ENCODE results near the gene RNF17.
"Not testable (repeated sequence)": the region's sequence is repeated elsewhere in the genome, so short reads cannot be mapped to it uniquely, and the experiment has no call there.

The RNF17 gene, protein sequence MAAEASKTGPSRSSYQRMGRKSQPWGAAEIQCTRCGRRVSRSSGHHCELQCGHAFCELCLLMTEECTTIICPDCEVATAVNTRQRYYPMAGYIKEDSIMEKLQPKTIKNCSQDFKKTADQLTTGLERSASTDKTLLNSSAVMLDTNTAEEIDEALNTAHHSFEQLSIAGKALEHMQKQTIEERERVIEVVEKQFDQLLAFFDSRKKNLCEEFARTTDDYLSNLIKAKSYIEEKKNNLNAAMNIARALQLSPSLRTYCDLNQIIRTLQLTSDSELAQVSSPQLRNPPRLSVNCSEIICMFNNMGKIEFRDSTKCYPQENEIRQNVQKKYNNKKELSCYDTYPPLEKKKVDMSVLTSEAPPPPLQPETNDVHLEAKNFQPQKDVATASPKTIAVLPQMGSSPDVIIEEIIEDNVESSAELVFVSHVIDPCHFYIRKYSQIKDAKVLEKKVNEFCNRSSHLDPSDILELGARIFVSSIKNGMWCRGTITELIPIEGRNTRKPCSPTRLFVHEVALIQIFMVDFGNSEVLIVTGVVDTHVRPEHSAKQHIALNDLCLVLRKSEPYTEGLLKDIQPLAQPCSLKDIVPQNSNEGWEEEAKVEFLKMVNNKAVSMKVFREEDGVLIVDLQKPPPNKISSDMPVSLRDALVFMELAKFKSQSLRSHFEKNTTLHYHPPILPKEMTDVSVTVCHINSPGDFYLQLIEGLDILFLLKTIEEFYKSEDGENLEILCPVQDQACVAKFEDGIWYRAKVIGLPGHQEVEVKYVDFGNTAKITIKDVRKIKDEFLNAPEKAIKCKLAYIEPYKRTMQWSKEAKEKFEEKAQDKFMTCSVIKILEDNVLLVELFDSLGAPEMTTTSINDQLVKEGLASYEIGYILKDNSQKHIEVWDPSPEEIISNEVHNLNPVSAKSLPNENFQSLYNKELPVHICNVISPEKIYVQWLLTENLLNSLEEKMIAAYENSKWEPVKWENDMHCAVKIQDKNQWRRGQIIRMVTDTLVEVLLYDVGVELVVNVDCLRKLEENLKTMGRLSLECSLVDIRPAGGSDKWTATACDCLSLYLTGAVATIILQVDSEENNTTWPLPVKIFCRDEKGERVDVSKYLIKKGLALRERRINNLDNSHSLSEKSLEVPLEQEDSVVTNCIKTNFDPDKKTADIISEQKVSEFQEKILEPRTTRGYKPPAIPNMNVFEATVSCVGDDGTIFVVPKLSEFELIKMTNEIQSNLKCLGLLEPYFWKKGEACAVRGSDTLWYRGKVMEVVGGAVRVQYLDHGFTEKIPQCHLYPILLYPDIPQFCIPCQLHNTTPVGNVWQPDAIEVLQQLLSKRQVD (N-terminal part only)

DNA sequence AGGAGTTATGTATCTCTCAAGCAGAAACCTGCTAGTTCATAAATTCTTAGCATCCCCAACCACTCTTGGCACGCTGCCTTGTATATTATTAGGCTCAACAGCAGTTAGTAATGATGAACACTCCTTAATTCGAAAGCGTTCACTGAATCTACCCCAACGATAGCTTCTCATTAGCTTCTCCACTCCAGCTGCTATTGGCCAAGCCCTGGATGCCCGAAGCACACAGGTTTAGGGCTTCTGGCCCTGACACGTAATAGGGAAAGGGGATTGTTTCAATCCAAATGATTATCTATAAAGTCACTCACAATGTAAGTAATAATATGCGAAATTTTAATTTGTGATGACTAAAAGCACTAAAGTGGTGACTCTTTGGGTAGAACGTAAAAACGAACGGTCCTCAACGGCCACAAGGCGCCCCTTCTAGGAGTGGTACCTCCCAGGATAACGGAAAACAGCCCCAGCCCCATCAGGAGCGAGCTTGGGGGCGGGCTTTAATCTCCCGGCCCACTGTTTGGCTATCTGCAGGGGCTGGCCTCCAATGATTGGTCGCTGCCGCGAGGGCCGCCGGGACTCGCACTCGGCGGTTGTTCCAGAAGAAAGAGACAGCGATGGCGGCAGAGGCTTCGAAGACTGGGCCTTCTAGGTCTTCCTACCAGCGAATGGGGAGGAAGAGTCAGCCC, at the start of gene RNF17:
TSS of gene RNF17 (plus strand) at position 574 of the 680 bp plus-strand sequence. CDS start at position 609, 35 bp downstream.
- DNase-seq: no peak

DNA sequence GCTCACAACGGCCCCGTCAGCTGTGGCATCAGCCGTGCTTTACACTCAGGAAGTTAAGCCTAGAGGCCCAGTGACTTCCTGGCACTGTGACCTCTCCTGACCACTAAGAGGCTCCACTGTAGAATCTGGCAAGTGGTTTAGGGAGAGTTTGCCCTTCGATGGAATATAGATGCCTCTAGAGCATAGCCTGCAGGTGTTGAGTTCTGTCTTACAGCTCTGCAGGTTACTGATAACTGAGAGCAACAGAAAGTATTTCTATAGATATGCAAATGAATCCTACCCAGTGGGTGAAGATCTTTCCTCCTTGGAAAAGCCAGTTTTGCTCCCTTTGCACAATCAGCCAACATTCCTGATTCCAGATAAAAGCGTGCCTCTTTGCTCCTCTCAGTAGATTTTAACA, 48.0 kb upstream of the RNF17 start:
- DNase-seq: no peak

DNA sequence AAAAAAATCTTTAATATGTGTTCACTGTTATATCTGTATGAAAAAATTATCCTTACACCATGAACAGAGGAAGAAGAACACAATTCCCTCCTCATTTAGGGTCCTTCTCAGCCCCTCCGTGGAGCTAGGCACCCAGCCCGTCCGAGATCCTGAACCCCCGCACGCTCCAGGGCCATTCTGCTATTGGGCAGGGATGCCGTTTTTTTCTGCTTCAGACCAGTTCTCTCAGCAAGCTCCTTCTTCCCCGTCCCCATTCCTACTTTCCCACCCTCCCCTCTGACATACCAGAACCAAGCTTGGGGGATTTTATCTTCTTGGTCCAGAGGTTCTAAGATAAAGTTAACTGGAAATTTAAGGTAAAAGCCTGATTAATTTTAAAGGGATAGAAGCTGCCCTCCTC, 47.5 kb upstream of the RNF17 start:
- no peak for DNase-seq

DNA sequence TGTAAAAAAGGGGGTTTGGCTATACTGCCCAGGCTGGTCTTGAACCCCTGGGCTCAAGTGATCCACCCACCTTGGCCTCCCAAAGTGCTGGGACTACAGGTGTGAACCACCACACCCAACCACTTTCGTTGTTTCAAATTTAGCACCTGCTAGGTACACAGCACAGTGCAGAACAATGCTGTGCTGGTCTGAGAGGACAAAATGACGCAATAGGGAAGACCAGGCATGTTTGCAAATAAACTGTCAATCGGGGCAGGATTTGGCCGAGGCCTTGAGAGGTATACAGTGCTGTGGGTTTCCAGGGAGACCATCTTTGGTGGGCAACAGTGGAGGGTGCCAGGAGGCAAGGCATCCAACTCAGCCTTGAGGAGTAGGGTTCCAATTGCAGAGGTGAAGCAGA, 46.8 kb upstream of the RNF17 start:
- DNase-seq: no peak

DNA sequence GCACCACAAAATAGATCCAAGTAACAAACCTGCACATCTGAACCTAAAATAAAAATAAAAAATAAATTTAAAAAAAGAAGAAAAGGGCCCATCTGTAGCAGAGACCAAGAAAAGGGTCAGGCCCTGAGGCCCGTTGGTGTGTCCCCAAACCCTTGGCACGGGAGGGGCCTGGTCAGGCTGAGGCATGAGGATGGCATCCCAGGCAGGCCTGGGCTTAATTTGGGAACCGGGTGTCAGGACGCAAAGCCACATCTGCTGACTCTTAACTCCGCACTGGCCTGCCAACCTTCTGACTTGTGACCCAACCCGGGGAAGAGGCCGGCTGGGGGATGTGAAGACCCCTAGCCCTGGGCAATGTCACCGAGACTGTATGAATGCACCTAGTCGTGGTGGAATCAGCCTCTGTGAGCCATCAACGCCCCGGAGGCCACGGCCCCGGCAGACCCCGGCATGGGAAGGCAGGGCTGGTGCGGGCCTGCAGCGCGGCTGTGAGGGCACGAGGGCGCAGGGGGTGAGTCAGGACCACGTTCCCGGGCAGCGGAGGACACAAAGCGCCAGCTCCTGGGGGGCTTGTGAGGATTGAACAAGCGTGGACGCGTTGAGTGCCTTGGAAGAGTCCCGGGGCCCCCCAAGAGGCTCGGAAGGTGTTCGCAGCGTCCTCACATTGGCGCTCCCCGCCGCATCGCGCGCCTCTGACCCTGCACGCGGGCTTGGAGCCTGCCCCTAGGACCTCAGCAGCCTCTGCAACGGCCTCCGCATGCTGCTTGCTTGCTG, 45.6 kb upstream of the RNF17 start:
- DNase-seq: no peak

DNA sequence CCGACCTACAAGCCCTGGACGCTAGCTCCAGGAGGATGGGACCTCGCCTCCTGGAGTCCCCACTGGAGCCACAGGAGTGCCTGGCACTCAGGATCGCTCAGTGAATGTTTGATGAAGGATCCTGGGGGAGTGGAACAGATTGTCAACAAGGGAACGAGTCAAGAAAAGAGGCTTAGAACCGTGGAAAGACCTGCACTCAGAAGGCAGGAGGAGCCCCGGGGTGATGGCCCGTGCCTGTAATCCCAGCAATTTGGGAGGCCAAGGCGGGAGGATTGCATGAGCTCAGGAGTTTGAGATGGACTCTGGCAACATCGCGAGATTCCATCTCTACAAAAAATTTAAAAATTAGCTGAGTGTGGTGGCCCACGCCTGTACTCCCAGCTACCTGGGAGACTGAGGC, 44.8 kb upstream of the RNF17 start:
- DNase-seq: no peak

DNA sequence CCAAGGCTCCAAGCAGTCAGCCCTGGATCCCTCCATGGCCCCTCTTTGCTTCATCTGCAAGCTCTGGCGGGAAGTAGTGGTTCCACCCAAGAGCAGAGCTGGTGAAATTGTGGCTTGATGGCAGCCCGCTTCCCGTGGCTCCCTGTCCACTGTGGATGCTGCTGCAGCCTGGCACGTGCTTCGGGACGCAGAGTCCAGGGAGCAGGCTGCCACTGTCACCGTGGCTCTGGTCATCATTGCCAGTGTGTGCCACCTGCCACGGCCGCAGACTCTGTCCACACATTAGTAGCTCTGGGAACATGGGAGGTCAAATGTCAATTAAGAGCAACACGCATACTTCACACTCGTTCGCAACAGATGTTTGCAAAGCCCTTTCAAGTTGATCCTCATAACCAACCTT, 40.8 kb upstream of the RNF17 start:
- no peak for DNase-seq

DNA sequence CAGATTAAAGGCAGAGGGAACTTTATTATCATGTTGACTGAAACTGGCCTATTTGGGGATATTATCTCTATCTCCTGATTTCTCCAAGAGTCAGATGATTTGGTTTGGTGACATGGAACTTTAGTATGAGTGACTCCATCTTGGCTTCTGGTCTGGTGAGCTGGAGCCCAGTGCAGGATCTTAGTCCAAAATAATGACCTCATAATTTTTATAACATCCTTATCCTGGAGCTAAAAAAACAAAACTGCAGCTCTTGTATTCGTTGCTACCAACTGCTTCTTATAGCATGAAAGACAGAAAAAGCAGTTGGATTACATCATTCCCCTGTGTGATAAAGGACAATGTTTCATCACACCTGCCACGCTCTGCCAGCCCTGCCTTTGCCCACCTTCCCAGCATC, 39.3 kb upstream of the RNF17 start:
- DNase-seq: no peak

DNA sequence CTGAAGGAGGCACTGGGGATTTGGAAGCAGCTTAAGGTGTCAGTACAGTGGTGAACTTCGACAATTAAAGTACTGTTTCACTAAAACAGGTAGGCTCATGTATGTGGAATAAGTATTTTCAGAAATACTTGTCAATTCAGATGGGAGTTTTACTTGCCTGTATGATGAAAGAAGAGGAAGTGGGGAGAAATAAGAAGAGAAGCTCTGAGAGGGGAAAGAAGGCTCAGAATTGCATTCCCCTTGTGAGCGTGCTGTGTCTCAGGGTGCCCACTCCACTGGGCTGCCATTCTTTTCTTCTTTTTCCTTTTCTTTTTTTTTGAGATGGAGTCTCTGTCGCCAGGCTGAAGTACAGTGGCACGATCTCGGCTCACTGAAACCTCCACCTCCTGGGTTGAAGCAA, 38.6 kb upstream of the RNF17 start:
- no peak for DNase-seq

DNA sequence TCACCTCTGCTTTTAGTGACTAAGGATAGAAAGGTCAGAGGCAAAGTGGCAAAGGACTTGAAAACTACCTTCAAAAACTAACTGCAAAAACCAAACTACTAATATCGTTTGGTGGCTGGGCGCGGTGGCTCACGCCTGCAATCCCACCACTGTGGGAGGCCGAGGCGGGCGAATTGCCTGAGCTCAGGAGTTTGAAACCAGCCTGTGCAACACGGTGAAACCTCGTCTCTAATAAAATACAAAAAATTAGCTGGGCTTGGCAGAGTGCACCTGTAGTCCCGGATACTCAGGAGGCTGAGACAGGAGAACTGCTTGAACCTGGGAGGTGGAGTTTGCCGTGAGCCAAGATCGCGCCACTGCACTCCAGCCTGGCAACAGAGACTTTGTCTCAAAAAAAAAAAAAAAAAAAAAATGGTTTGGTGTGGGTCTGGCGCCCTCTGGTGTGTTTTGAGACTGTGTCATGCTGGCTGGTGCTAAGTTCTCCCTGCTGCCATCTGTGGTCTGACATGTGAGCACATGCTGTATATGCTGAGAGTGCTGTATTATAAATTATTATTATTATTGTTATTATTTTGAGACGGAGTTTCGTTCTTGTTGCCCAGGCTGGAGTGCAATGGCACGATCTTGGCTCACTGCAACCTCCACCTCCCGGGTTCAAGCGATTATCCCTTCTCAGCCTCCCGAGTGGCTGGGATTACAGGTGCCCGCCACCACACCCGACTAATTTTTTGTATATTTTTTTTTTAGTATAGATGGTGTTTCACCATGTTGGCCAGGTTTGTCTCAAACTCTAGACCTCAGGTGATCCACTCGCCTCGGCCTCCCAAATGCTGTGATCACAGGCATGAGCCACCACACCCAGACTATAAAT, 36.0 kb upstream of the RNF17 start:
- peak; percentile 36 for DNase-seq

DNA sequence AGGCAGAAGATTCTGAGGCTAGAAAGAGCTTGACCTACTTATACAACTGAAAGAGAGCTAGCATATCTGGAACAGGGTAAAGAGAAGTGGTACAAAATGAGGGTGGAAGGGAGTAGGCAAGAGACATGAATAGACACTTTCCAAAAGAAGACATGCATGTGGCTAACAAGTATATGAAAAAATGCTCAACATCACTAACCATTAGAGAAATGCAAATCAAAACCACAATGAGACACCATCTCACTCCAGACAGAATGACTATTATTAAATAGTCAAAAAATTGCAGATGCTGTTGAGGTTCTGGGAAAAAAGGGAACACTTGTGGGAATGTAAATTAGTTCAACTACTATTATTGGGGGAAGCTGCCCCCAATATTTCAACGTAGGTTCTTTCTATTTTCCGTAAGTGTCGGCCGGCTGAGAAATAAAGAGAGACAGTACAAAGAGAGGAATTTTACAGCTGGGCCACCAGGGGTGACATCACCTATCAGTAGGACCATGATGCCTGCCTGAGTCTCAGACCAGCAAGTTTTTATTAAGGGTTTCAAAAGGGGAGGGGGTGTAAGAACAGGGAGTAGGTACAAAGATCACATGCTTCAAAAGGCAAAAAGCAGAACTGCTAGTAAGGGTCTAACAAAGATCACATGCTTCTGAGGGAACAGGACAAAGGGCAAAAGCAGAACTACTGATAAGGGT, 32.9 kb upstream of the RNF17 start:
- not testable (repeated sequence) for DNase-seq

DNA sequence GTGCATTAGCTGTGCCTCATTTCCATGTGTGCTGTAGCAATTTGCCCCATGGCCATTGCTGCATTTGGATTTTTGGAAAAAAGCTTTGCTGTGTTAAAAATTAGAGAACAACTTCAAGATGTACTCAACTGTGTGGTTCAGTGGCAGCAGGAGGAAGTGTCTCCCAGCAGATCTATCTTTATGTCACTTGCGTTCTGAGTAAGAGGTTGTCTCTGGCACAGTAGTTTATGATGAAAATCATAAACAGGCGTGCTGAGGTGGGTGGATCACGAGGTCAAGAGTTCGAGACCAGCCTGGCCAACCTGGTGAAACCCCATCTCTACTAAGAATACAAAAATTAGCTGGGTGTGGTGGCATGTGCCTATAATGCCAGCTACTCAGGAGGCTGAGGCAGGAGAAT, 29.0 kb upstream of the RNF17 start:
- DNase-seq: no peak

DNA sequence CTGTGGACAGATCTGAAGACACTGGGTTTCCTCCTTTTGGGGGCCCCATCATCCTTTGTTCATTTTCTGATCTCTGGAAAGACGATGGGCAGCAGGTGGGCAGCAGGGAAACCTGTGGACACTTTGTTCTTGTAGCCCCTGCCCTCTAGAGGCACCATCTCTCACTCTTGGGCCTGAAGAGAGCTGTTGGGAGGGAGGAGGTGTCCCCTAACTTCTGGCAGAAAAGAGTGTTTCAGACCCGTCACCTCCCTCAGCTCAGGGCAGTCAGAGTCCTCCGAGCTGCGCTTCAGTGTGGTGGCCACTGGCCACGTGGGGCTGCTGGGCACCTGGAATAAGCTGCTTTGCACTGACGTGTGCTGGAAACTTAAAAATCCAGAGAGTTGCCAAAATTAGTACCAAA, 26.9 kb upstream of the RNF17 start:
- no peak for DNase-seq

DNA sequence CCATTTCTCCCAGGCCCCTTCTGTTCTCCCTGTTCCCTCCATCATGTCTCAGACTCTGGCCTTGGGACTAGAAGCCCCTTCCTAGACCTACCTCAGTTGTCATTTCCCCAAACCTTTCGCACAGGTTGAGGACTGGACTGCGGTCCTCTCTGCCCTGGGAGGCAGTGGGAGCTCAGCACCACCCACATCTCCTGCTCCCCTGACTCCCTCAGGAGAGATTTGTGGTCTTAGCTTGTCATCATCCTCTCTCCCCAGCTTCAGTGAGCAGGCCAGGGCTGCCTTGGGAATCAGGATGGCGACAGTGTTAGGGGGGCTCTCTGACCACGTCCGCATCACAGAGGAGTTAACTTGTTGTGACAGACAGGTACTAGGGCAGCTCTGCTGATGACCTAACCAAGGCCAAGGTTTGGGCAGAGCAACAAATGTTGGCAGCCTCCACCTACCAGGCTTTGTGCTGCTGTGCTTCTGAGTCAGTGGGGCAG, 25.6 kb upstream of the RNF17 start:
- no peak for DNase-seq

DNA sequence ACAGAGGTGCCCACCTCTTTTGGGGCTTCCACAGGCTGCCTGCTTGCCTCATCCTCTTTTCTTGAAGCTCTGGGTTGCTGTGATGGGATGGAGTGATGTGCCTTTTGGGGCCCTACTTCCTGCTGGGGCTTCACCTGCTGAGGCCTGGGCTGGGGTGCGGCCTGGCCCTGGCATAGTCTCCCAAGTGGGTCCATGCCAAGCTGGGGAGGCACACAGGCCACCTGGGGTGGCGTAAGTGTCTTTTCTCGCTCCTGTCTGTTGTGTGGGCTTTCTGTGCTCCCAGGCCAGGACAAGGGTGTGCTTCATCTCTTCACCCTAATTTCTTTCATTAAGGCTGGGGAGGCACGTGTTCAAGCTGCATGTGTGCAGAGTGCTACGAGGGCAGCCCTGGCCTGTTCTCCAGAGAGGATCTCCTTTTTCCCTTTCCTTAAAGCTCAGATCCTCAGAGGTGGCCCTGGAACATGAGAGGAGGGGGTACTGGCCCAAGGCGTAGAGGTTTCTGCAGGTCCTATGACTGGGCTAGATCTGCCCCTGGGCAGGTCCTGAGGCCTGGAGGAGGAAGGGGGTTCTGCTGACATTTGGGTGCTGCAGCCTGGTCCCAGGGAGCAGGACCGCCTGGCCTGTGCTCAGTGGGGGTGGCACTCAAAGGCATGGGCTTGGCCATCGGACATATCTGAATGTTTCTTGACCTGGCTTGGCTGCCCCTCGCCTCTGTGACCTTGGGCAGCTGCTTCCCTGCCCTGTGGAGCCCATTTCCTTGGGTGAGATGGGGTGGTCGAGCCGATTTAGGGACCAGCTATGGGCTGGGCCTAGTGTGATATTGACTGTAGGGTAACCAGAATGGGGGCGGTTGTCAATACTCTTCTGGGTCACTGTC, 23.7 kb upstream of the RNF17 start:
- no peak for DNase-seq

DNA sequence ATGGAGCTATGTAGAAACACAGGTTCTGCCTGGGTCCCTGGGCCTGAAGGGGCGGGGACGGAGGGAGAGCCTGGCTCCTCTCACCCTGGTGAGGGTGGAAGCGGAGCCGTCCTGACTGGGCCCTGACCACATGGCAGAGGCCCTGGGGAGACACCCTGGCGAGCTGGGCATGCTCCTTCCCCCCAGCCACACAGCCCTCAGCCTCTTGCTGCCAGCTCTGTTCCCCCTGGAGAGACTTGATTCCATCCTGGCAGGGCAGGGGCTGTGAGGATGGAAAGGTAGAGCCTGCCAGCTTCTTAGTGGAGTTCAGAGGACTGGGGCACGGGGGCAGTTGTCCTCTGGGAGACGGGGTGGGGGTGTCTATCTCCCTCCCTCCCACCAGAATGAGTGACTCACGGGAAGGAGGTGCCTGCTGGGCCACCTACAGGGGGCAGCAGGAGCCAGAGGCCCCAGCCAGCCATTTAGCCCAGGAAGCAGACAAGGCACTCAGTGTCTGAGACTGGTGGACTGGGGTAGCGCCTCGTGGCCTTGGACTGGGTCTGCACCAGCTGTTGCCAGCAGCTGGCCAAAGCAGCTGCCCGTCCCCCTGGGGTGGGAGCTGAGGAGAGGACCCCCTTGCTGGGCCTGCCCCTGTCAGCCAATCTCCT, 22.8 kb upstream of the RNF17 start:
- DNase-seq: no peak

DNA sequence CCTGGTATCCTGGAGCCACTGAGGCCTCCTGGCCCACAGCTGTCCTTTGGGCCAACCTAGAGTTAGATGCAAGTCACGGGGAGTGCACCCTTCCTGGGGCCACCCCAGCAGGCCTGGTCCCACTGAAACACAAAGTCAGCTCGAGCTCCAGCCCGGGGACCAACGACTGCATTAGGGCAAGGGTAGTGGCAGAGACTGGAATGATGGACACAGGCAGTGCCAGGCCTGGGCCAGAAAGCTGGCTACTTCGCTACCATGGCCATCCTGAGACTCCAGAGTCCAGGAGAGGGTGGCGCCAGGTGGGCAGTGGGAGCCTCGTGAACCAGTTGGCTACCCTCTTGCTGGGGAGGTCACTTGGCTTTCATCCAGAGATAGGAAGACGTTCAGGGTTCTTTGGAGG, 22.2 kb upstream of the RNF17 start:
- DNase-seq: no peak

DNA sequence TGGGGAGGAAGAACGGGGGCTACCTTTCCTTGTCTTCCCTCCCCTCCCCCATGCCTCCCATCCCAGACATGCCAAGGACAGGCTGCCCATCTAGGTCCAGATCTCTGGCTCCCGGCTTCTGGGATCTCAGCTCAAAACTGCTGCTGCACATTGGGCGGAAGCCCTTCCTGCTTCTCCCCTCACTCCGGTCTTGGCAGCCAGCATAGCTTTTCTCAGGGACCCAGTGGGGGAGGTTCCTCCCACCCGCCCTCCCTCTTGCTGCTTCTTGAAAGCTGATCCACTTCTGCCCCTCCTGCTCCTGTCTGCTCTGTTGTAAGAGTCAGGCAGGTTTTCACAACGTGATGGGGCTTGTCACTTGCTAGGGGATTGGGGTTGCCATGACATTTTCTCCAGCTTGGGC, 21.7 kb upstream of the RNF17 start:
- no peak for DNase-seq

Measured in NCI-H2029 treated with DMSO at 0.1 percent for 48 hours (cell line).